Measurements from ENCODE around the gene CHST11.

- no peak for TF ChIP-seq POLR2AphosphoS5 (IDR thresholded peaks at IDR 0.05)
- no peak for TF ChIP-seq CTCF (IDR thresholded peaks at IDR 0.05)
- TF ChIP-seq POLR2A (IDR thresholded peaks at IDR 0.05), result no peak
Measured at GRCh38 chr12:104496336-104496735, 39.6 kb downstream of the CHST11 start.

Data from breast epithelium (tissue), 3 donors.